ENCODE measurements around the gene OR10J1.
"Not testable (repeated sequence)": the region's sequence is repeated elsewhere in the genome, so short reads cannot be mapped to it uniquely, and the experiment has no call there.

The OR10J1 gene

DNA sequence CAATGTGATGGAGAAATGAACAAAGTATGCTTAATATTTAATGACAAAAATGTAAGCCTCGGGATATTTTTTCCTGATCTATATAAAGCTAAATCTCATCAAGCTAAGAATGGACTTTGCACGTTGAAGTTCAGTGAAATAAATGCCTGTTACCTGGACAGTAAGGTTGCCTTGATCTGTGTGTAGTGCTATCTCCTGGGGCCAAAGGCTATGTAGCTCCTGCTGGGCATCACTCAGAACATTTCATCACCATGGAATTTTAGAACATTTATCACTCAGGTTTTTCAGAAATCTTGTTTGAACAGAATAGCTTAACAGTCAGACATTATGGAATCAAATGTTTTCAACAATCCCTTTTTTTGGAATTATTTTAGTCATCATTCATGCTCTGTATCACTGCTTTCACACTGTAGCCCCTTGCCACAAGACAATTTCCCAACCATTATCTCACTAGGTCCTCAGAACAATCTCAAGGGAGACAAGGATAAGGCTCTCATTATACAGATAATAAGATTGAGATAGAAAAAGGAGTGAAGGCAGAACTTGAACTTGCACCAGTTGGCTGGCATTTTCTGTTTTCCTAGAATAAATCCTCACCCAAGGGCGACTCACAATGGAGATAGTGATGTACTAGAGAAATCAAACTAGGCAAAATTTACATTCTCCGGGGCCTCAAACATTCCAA is 3.7 kb downstream of the OR10J1 start:
- Histone ChIP-seq H3K4me1 (ENCODE audit: insufficient read depth, low read length) (no peaks in the 10 kb centered on the region), H3K27ac (ENCODE audit: low read length) (no peak overlapping the region), H3K9ac (ENCODE audit: low read depth, low read length) (no peak overlapping the region), H3K9me3 (ENCODE audit: insufficient read depth, low read depth, low read length) (peaks cover 6% of the 10 kb centered on the region), H3K27me3 (ENCODE audit: insufficient read depth, low read length) (no peaks in the 10 kb centered on the region), H3K4me3 (ENCODE audit: low read length) (no peak overlapping the region), H3K36me3 (ENCODE audit: insufficient read depth, low read depth, low read length) (no peaks in the 10 kb centered on the region)

GRCh38 chr1:159444511-159444910 is 5.0 kb downstream of the OR10J1 start:
- Histone ChIP-seq H3K9me3 (ENCODE audit: insufficient read depth, low read depth, low read length) (peaks cover 9% of the 10 kb centered on the region), H3K27me3 (ENCODE audit: insufficient read depth, low read length) (no peaks in the 10 kb centered on the region), H3K9ac (ENCODE audit: low read depth, low read length) (no peak overlapping the region), H3K27ac (ENCODE audit: low read length) (no peak overlapping the region), H3K4me1 (ENCODE audit: insufficient read depth, low read length) (no peaks in the 10 kb centered on the region), H3K36me3 (ENCODE audit: insufficient read depth, low read depth, low read length) (no peaks in the 10 kb centered on the region), H3K4me3 (ENCODE audit: low read length) (no peak overlapping the region)

DNA sequence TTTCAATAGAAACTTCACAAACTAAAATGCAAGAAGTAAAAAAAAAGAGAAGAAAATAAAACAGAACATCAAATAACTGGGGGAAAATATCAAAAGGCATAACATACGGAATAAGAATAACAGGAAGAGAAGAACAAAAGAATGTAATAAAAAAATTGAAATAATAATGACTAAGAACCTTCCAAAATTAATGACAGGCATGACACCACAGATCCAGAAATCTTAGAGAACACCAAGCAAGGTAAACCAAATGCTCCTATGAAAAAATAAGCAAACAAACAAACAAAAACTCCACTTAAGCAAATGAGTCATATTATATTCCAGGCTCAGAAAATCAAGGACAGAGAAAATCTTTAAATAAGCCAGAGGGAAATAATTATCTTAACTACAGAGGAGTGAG is 8.7 kb downstream of the OR10J1 start:
- no peak overlapping the region for H3K27ac ChIP-seq (ENCODE audit: low read length)
- H3K36me3 ChIP-seq (ENCODE audit: insufficient read depth, low read depth, low read length) = no peaks in the 10 kb centered on the region
- no peaks in the 10 kb centered on the region for H3K27me3 ChIP-seq (ENCODE audit: insufficient read depth, low read length)
- no peak overlapping the region for H3K9ac ChIP-seq (ENCODE audit: low read depth, low read length)
- peaks cover 21% of the 10 kb centered on the region for H3K9me3 ChIP-seq (ENCODE audit: insufficient read depth, low read depth, low read length)
- no peak overlapping the region for H3K4me3 ChIP-seq (ENCODE audit: low read length)
- H3K4me1 ChIP-seq (ENCODE audit: insufficient read depth, low read length) = no peaks in the 10 kb centered on the region

- not testable (repeated sequence) for H3K4me3 ChIP-seq (ENCODE audit: low read length); H3K27me3 ChIP-seq (ENCODE audit: insufficient read depth, low read length); H3K4me1 ChIP-seq (ENCODE audit: insufficient read depth, low read length); H3K36me3 ChIP-seq (ENCODE audit: insufficient read depth, low read depth, low read length); H3K9ac ChIP-seq (ENCODE audit: low read depth, low read length); H3K27ac ChIP-seq (ENCODE audit: low read length)
- H3K9me3 ChIP-seq (ENCODE audit: insufficient read depth, low read depth, low read length) = peaks cover 21% of the 10 kb centered on the region
Observed at GRCh38 chr1:159449605-159450004, 10.1 kb downstream of the OR10J1 start.

DNA sequence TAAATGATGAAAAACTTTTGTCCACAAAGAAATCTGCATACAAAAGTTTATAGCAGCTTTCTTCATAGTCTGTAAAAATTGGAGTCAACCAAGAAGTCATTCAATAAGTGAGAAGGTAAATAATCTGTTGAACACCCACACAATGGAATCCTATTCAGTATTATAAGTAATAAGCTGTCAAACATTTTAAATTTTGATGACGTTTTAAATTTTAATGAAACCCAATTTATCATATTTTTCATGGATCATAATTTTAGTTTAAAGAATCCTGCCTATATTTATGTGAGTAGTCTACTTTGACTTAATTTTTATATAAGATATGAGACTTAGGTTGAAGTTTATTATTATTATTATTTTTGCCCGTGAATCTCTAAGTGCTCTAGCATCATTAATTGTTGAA is 20.0 kb downstream of the OR10J1 start:
- no peaks in the 10 kb centered on the region for H3K36me3 ChIP-seq (ENCODE audit: insufficient read depth, low read depth, low read length)
- no peak overlapping the region for H3K4me3 ChIP-seq (ENCODE audit: low read length)
- H3K27ac ChIP-seq (ENCODE audit: low read length) = no peak overlapping the region
- no peak overlapping the region for H3K9ac ChIP-seq (ENCODE audit: low read depth, low read length)
- no peaks in the 10 kb centered on the region for H3K27me3 ChIP-seq (ENCODE audit: insufficient read depth, low read length)
- no peaks in the 10 kb centered on the region for H3K4me1 ChIP-seq (ENCODE audit: insufficient read depth, low read length)
- H3K9me3 ChIP-seq (ENCODE audit: insufficient read depth, low read depth, low read length) = peaks cover 18% of the 10 kb centered on the region; the same call in 1 of the 2 replicates

DNA sequence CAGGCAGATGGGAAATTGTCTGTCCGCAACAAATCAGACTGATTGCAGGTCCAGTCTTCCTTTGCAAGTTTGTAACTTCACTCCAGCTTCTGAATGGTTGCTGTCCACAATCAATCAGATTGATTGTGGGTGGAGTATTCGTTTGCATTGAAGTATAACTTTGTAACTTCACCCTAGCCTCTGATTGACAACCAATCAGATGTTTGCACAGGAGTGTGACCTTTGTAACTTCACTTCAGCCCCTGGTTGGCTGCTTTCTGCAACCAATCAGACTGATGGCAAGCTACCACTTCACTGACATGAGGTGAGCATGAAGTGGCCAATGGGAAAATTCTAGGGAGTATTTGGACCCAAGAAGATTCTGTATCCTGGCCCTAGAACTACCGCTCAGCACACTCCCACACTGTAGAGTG is 25.7 kb downstream of the OR10J1 start:
- Histone ChIP-seq H3K9ac (ENCODE audit: low read depth, low read length) (no peak overlapping the region), H3K27me3 (ENCODE audit: insufficient read depth, low read length) (no peaks in the 10 kb centered on the region), H3K27ac (ENCODE audit: low read length) (no peak overlapping the region), H3K4me3 (ENCODE audit: low read length) (no peak overlapping the region), H3K9me3 (ENCODE audit: insufficient read depth, low read depth, low read length) (peaks cover 18% of the 10 kb centered on the region; the same call in 1 of the 2 replicates), H3K4me1 (ENCODE audit: insufficient read depth, low read length) (no peaks in the 10 kb centered on the region), H3K36me3 (ENCODE audit: insufficient read depth, low read depth, low read length) (no peaks in the 10 kb centered on the region)

GRCh38 chr1:159468321-159468720 is 28.8 kb downstream of the OR10J1 start:
- Histone ChIP-seq H3K9me3 (ENCODE audit: insufficient read depth, low read depth, low read length) (no peaks in the 10 kb centered on the region), H3K9ac (ENCODE audit: low read depth, low read length) (no peak overlapping the region), H3K27me3 (ENCODE audit: insufficient read depth, low read length) (no peaks in the 10 kb centered on the region), H3K27ac (ENCODE audit: low read length) (no peak overlapping the region), H3K4me3 (ENCODE audit: low read length) (no peak overlapping the region), H3K36me3 (ENCODE audit: insufficient read depth, low read depth, low read length) (no peaks in the 10 kb centered on the region), H3K4me1 (ENCODE audit: insufficient read depth, low read length) (no peaks in the 10 kb centered on the region)

DNA sequence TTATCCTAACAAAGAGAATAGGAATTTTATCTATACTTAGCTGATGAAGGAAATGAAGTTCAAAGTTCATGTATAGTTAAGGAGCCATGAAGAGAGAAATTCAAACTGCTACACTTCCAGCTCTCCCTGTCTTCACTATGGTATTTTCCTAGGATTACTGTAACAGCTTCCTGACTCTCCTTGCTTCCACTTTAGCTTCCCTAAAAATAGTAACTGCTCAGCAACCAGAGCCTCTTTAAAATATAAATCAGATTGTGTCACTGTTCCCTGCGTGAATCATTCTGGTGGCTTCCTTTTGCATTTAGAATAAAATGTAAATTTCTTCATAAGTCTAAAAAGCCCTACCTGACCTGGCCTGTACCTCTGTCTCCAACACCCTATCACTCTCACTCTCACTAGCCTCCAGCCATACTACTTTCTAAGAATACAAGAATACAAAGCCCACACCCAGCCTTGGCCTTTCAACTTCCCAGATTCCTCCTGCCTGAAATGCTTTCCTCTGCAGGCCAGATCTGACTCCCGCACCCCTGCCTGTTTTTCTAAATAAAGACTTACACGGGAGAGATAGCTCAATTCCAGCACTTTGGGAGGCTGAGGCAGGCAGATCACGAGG is 30.5 kb downstream of the OR10J1 start:
- H3K27me3 ChIP-seq (ENCODE audit: insufficient read depth, low read length) = no peaks in the 10 kb centered on the region
- H3K9ac ChIP-seq (ENCODE audit: low read depth, low read length) = no peak overlapping the region
- no peaks in the 10 kb centered on the region for H3K4me1 ChIP-seq (ENCODE audit: insufficient read depth, low read length)
- H3K27ac ChIP-seq (ENCODE audit: low read length) = no peak overlapping the region
- no peaks in the 10 kb centered on the region for H3K9me3 ChIP-seq (ENCODE audit: insufficient read depth, low read depth, low read length)
- H3K36me3 ChIP-seq (ENCODE audit: insufficient read depth, low read depth, low read length) = no peaks in the 10 kb centered on the region
- H3K4me3 ChIP-seq (ENCODE audit: low read length) = no peak overlapping the region

- Histone ChIP-seq H3K4me3 (ENCODE audit: low read length) (no peak overlapping the region), H3K27me3 (ENCODE audit: insufficient read depth, low read length) (no peaks in the 10 kb centered on the region), H3K9ac (ENCODE audit: low read depth, low read length) (no peak overlapping the region), H3K27ac (ENCODE audit: low read length) (no peak overlapping the region), H3K36me3 (ENCODE audit: insufficient read depth, low read depth, low read length) (no peaks in the 10 kb centered on the region), H3K4me1 (ENCODE audit: insufficient read depth, low read length) (0 out of 2 replicates have a peak, but pooled peaks cover 3% of the 10 kb centered on the region), H3K9me3 (ENCODE audit: insufficient read depth, low read depth, low read length) (no peaks in the 10 kb centered on the region)
Observed at GRCh38 chr1:159473335-159473734, 33.8 kb downstream of the OR10J1 start.

DNA sequence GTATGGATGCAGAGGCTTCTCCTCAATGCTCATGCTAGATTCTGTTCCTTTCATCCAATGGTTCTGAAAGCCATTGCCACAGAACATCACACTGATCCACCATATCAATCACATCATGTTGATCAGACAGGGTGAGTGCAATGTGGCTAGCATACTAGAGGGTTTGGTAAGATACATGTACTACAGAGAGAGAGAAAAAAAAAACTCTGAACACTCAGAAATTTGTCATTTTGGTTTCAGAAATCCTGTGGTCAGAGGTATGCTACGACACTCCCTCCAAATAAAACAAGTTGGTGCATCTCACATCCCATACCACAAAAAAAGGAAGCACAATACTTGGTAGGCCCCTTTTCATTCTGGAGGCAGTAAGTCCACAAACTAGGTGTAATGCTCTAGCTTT is 35.4 kb downstream of the OR10J1 start:
- no peak overlapping the region for H3K9ac ChIP-seq (ENCODE audit: low read depth, low read length)
- no peaks in the 10 kb centered on the region for H3K36me3 ChIP-seq (ENCODE audit: insufficient read depth, low read depth, low read length)
- no peak overlapping the region for H3K27ac ChIP-seq (ENCODE audit: low read length)
- H3K27me3 ChIP-seq (ENCODE audit: insufficient read depth, low read length) = no peaks in the 10 kb centered on the region
- H3K9me3 ChIP-seq (ENCODE audit: insufficient read depth, low read depth, low read length) = no peaks in the 10 kb centered on the region
- H3K4me1 ChIP-seq (ENCODE audit: insufficient read depth, low read length) = 0 out of 2 replicates have a peak, but pooled peaks cover 3% of the 10 kb centered on the region
- no peak overlapping the region for H3K4me3 ChIP-seq (ENCODE audit: low read length)

GRCh38 chr1:159483501-159483900 is 44.0 kb downstream of the OR10J1 start:
- H3K9ac ChIP-seq (ENCODE audit: low read depth, low read length) = no peak overlapping the region
- H3K27me3 ChIP-seq (ENCODE audit: insufficient read depth, low read length) = no peaks in the 10 kb centered on the region
- no peaks in the 10 kb centered on the region for H3K4me1 ChIP-seq (ENCODE audit: insufficient read depth, low read length)
- H3K4me3 ChIP-seq (ENCODE audit: low read length) = no peak overlapping the region
- H3K27ac ChIP-seq (ENCODE audit: low read length) = no peak overlapping the region
- H3K36me3 ChIP-seq (ENCODE audit: insufficient read depth, low read depth, low read length) = no peaks in the 10 kb centered on the region
- H3K9me3 ChIP-seq (ENCODE audit: insufficient read depth, low read depth, low read length) = peaks cover 10% of the 10 kb centered on the region; the same call in 1 of the 2 replicates

Measured in iPS-20b (cell line).